Activated CD4-positive, alpha-beta T cell treated with anti-CD3 and anti-CD28 coated beads for 48 hours (primary cell): ENCODE measurements around the gene TROAP.
"Not testable (repeated sequence)": the region's sequence is repeated elsewhere in the genome, so short reads cannot be mapped to it uniquely, and the experiment has no call there.

Experiments used
- DNase-seq: peaks from one replicate; pipeline ENCODE4 v3.0.0-alpha.2; 2020

The TROAP gene

DNA sequence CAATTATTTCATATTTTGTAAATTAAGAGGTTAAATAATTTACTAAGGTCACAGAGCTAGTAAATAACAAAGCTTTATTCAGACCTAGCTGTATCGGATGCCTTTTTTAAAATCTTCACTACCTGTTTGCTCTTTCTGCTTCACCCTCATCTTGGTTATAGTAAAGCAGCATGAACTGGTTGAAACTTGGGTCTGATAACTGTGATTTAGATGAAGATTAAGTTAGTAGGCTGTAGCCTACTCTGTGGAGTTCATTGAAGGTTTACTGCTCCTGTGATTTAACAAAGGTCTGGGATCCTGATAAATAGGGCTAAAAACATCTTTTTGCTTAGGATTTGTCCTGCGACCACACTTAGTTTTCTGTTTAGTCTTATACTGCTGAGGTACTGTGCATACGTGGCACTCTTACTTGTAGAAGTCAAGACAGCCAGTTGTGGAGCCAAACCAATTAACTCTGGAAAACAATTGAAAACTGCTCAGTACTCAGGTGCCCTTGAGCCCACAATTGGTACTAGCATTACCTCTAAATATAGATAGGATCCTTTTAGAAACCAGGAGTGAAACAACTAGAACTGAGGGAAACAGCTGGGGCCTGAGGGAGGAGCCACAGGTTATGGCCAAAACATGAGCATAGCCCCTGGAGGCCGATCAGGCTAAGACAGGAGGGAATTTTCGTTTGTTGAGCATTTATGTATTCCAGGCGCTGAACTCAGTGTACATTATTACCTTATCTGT, 46.5 kb downstream of the TROAP start:
- peak; percentile 63 for DNase-seq

DNA sequence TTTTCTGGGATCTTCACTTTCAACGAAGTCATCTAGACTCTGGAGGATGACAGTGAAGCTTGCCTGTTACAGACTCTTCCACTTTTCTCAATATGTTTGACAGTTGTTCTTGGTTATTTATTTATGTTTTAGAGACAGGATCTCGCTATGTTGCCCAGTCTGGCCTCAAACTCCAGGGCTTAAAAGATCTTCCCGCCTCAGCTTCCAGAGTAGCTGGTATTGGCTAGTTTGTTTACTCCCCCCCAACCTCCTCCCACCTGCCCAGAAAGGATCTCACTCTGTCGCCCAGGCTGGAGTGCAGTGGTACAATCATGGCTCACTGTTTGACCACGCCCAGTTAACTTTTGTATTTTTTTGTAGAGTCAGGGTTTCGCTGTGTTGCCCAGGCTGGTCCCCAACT, 47.5 kb downstream of the TROAP start:
- DNase-seq = no peak

DNA sequence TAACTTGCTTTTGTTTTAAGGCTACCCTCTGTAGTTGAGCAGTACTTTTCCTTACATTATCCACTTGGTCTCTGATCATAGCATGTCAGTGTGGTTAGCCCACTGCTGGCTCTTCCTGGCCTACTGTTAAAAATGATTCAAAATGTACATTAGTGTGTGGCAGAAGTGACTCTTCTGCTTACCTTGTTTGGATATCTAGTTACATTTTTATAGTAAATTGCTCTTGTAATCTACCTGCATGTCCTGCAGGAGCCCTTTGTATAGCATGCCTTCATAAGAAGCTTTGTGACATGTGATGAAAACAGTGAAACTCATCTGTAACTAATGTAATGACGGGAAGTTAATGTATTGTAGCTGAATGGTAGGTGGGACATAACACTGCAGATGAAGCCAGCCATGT, 52.4 kb downstream of the TROAP start:
- no peak for DNase-seq

DNA sequence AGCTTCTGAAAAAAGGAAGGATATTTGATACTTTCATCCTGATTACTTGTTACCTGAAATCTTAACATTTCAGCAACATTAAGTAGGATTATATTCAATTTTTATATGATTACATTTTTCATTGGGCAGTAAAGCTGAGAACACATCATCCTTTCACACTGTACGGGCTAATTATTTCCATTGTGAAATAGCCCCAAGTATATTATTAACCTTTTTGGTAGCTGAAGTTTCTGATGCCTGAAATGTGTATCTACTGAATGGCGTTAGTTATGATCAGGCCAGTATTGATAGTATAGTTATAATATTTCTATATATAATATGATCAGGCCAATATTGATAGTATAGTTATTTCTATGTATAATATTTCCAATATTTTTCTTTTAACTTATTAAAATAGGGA, 54.3 kb downstream of the TROAP start:
- no peak for DNase-seq

DNA sequence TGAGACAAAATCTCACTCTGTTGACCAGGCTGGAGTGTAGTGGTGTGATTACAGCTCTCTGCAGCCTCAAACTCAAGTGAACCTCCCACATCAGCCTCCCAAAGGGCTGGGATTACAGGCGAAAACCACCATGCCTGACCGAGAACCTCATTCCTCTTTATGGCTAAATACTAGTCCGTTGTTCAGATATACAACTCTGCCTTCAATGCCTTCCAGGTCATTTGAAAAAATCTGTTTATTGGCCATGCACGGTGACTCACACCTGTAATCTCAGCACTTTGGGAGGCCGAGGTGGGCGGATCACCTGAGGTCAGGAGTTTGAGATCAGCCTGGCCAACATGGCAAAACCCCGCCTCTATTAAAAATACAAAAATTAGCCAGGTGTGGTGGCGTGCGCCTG, 57.1 kb downstream of the TROAP start:
- not testable (repeated sequence) for DNase-seq
